K562 (cell line): Measurements from ENCODE around the gene PODXL. TPM values are rescaled to one million over a fixed set of nuclear protein-coding genes. Genes with fewer than 3 reads are reported as not detected.
A peak's percentile ranks its signal among the peaks of the same experiment; 100 is the strongest.

Experiments used
- ATAC-seq: fragments of 200-7000 bp; cut with Tn5 transposase; 3 replicates; pipeline ENCODE4 v1.9.1; 2020; ENCODE audit warnings: moderate library complexity
- BruUV-seq: library from RNA; stranded (reverse); fragments of 400-500 nt; replicated peaks from 2 replicates; lab custom pipeline; 2021; lab: Mats Ljungman, UMichigan
- CTCF ChIA-PET: fragments of 300-600 bp; formaldehyde crosslinking; extraction: SDS; loops from one replicate; lab custom pipeline; 2021; ENCODE audit warnings: low intra/inter-chr PET ratio; lab: Yijun Ruan, JAX
- POLR2A ChIA-PET: fragments of 300-600, 350-650 bp; sonication (Branson Sonifier 250); formaldehyde crosslinking; extraction: SDS; loops from one replicate; lab custom pipeline; 2021; ENCODE audit warnings: antibody characterized with exemption, inconsistent platforms; lab: Yijun Ruan, JAX
- DNase-seq, 4 experiments: peaks; one replicate each; pipeline versions ENCODE4 v3.0.0 to v3.0.0-alpha.2; 2011 to 2018; ENCODE audit warnings: low spot score in 3 of 4, mixed read lengths in 3 of 4; ENCODE audit errors: extremely low read depth in 1 of 4
- FAIRE-seq: peaks from 2 replicates; lab custom pipeline; 2011; peaks lifted over from hg19 to GRCh38; lab: Jason Lieb, UNC
- H2AFZ ChIP-seq: 2 replicates; pipeline ENCODE4 v1.6.0; 2011; ENCODE audit warnings: low read depth, low read length, control low read depth, inconsistent platforms
- H3K27ac ChIP-seq: fragments of 200-600 bp; 3 replicates; pipeline ENCODE4 v1.8.0; 2011; ENCODE audit warnings: low read depth, mild to moderate bottlenecking, control low read depth, inconsistent platforms, low read length, moderate library complexity, mixed read lengths; ENCODE audit errors: extremely low read depth
- H3K27me3 ChIP-seq, 2 experiments: fragments of 300-600 bp in 1 of 2; 2 replicates in 1 of 2; 3 replicates in 1 of 2; pipeline versions ENCODE4 v1.6.0 to v1.8.0; 2011; ENCODE audit warnings: inconsistent platforms in 2 of 2, low read length in 2 of 2, mild to moderate bottlenecking in 1 of 2, mixed read lengths in 1 of 2, moderate library complexity in 1 of 2; ENCODE audit not compliant: control insufficient read depth in 2 of 2, insufficient read depth in 2 of 2
- H3K36me3 ChIP-seq: fragments of 300-600 bp; 3 replicates; pipeline ENCODE4 v1.8.0; 2011; ENCODE audit warnings: mild to moderate bottlenecking, low read length, inconsistent platforms; ENCODE audit not compliant: control insufficient read depth, insufficient read depth
- H3K4me1 ChIP-seq, 2 experiments: fragments of 200-600 bp in 1 of 2; replicated peaks in 1 of 2; 2 replicates in 1 of 2; 3 replicates in 1 of 2; pipeline versions ENCODE4 v1.5.1 to v1.8.0; 2011; ENCODE audit warnings: inconsistent platforms in 2 of 2, low read length in 2 of 2, mild to moderate bottlenecking in 1 of 2, mixed read lengths in 1 of 2, moderate library complexity in 1 of 2; ENCODE audit not compliant: control insufficient read depth in 2 of 2, insufficient read depth in 2 of 2
- H3K4me2 ChIP-seq: 2 replicates; pipeline ENCODE4 v1.6.1; 2011; ENCODE audit warnings: low read length, control low read depth, inconsistent platforms, mixed read lengths; ENCODE audit not compliant: insufficient read depth
- H3K4me3 ChIP-seq: fragments of 200-600 bp; sonication (generic), shearing (Covaris generic); 2 replicates; pipeline ENCODE4 v1.5.1; 2016; ENCODE audit warnings: control low read depth, inconsistent platforms
- H3K79me2 ChIP-seq: fragments of 200-600 bp; 3 replicates; pipeline ENCODE4 v1.8.0; 2011; ENCODE audit warnings: low read length, inconsistent platforms; ENCODE audit not compliant: control insufficient read depth, insufficient read depth
- H3K9ac ChIP-seq, 2 experiments: 2 replicates each; pipeline versions ENCODE4 v1.6.0 to v1.6.1; 2011; ENCODE audit warnings: low read depth in 2 of 2, low read length in 2 of 2, control low read depth in 1 of 2, inconsistent platforms in 1 of 2, mild to moderate bottlenecking in 1 of 2, mixed read lengths in 1 of 2; ENCODE audit not compliant: insufficient read depth in 1 of 2
- H3K9me1 ChIP-seq: one replicate; pipeline ENCODE4 v1.6.0; 2011; ENCODE audit warnings: inconsistent platforms, mild to moderate bottlenecking, low read length, moderate library complexity; ENCODE audit not compliant: control insufficient read depth, insufficient read depth
- H3K9me3 ChIP-seq: replicated peaks from 2 replicates; pipeline ENCODE4 v1.5.1; 2011; ENCODE audit warnings: low read depth, low read length, inconsistent platforms; ENCODE audit not compliant: control insufficient read depth, insufficient read depth
- H4K20me1 ChIP-seq: replicated peaks from 2 replicates; pipeline ENCODE4 v1.6.1; 2011; ENCODE audit warnings: low read length, inconsistent platforms, mixed read lengths; ENCODE audit not compliant: control insufficient read depth, insufficient read depth
- CTCF ChIP-seq, 3 experiments: IDR thresholded peaks in 2 of 3; conservative IDR thresholded peaks in 1 of 3; 2 replicates each; pipeline ENCODE4 v1.5.1; 2011 to 2012; ENCODE audit warnings: low read length in 3 of 3, mild to moderate bottlenecking in 3 of 3, control low read depth in 2 of 3, improper control_type of control experiment in 1 of 3, inconsistent platforms in 1 of 3, low read depth in 1 of 3, mixed read lengths in 1 of 3, moderate library complexity in 1 of 3; ENCODE audit not compliant: insufficient read depth in 2 of 3
- RAD21 ChIP-seq, 2 experiments: fragments of 250-450 bp in 1 of 2; fragments of 450-650 bp in 1 of 2; sonication (Bioruptor Pico) in 1 of 2; formaldehyde crosslinking in 1 of 2; IDR thresholded peaks in 1 of 2; conservative IDR thresholded peaks in 1 of 2; 2 replicates each; pipeline versions ENCODE4 v1.4.0 to v1.8.0; 2020 to 2022; ENCODE audit warnings: mild to moderate bottlenecking in 2 of 2, moderate library complexity in 1 of 2
- U2AF1 ChIP-seq: fragments of 200-400 bp; formaldehyde crosslinking; optimal IDR thresholded peaks from 2 replicates; pipeline ENCODE3; 2017; ENCODE audit warnings: mild to moderate bottlenecking, low read depth, low read length, moderate library complexity
- WGBS: fragments of 100-300 bp; shearing (Covaris generic); methylation state at CpG from one replicate; pipeline ENCODE4 v1.1.6; 2016; ENCODE audit warnings: low coverage, mixed read lengths; ENCODE audit not compliant: insufficient coverage; ENCODE audit errors: missing lambda C conversion rate; 5-methylcytosine and 5-hydroxymethylcytosine counted together
- in situ Hi-C: fragments of 300-500 bp; cut with MboI; formaldehyde crosslinking; loops from 4 replicates; pipeline ENCODE4 v1.15.0; 2018; ENCODE audit warnings: inconsistent platforms, mixed read lengths
- intact Hi-C: fragments of 100-400 bp; cut with micrococcal nuclease; formaldehyde crosslinking; loops from 2 replicates; pipeline ENCODE4 v1.14.2; 2022
- polyA plus RNA-seq, 8 experiments: library from polyadenylated mRNA; depleted of rRNA in 4 of 8; stranded (reverse) in 5 of 8; unstranded in 3 of 8; fragments of >200 nt; fragmentation: Nextera tagmentation in 2 of 8; fragmentation: Illumina TruSeq in 1 of 8; extraction: Ambion mirVana in 2 of 8; extraction: Trizol in 1 of 8; gene quantifications; 2 replicates each; pipeline versions ENCODE4 v1.2.1 to v1.2.3, GENCODE V29; 2011 to 2014; ENCODE audit warnings: inconsistent platforms in 1 of 8, missing spikeins in 1 of 8
- total RNA-seq, 7 experiments: library from RNA; depleted of rRNA in 6 of 7; stranded (reverse); fragments of >200 nt in 6 of 7; fragmentation: Illumina TruSeq in 2 of 7; extraction: Trizol in 2 of 7; gene quantifications; 2 replicates each; pipeline versions ENCODE4 v1.2.1 to v1.2.3, GENCODE V29; 2011 to 2021; ENCODE audit warnings: low replicate concordance in 1 of 7

The PODXL gene
- total and polyA plus RNA-seq, 9 of the 15 experiments (the other 6 are each of a cell fraction or from before 2014, with no cell fraction given): 0.01 to 0.73 (median 0.07) TPM

GRCh38 chr7:131540491-131541162, 15.8 kb downstream of the PODXL start:
- TF ChIP-seq CTCF (IDR thresholded peaks at IDR 0.05 in 2 of 3, conservative IDR thresholded peaks at IDR 0.05 in 1 of 3; ENCODE audit: insufficient read depth in 2 of 3, low read depth in 1 of 3, low read length in 3 of 3) (peak in 1 of 3 experiments; percentile 14; a peak in 1 of 6 replicates), RAD21 (CRISPR knock-in tag; conservative IDR thresholded peaks at IDR 0.05 in 1 of 2, IDR thresholded peaks at IDR 0.05 in 1 of 2) (peak in 1 of 2 experiments; percentile 14; a peak in 1 of 4 replicates), U2AF1 (no peak)
- TF ChIP-seq, all 486 proteins: peak for 2
- FAIRE-seq (no peak), DNase-seq (no peak), ATAC-seq (no peak)
- CTCF ChIA-PET: no interaction called here
- no TSS peak for BruUV-seq
- Histone ChIP-seq H3K4me2 (no peak overlapping the region), H3K9ac (no peak overlapping the region), H3K4me3 (no peak overlapping the region), H4K20me1 (peaks cover 9% of the 10 kb centered on the region), H3K36me3 (no peaks in the 10 kb centered on the region), H3K27ac (no peak overlapping the region), H3K79me2 (no peaks in the 10 kb centered on the region), H3K9me1 (no peaks in the 10 kb centered on the region), H3K27me3 (peaks cover 40 to 90% of the 10 kb centered on the region in 2 experiments), H3K4me1 (peaks cover 3 to 5% of the 10 kb centered on the region in 2 experiments; a peak in 2 of 5 replicates), H3K9me3 (no peaks in the 10 kb centered on the region), H2AFZ (no peak overlapping the region)
- POLR2A ChIA-PET: no interaction called here
- WGBS: 12% methylated on average over 18 of the region's 18 CpGs
- intact Hi-C loops: no loop called here
- in situ Hi-C loops: loop anchor here (5.0 kb wide), 1 partner anchor 117 kb away; no protein-coding TSS in a partner anchor
